Right lobe of liver (tissue), 4 donors: Measurements from ENCODE around the gene TMTC1.

Source experiments
- CTCF ChIP-seq, 4 donors: fragments of 200-600 bp in 3 of 4; fragments of 450-650 bp in 1 of 4; IDR thresholded peaks; one replicate each; pipeline versions ENCODE4 v1.5.1 to v1.8.0; 2016 to 2022; ENCODE audit warnings: antibody characterized with exemption in 4 of 4, mild to moderate bottlenecking in 2 of 4
- POLR2A ChIP-seq: fragments of 450-650 bp; IDR thresholded peaks from one replicate; pipeline ENCODE4 v1.6.1; 2017; ENCODE audit warnings: antibody characterized with exemption, mild to moderate bottlenecking
- donor health status: DM: no; HTN: no; CAD: no.
- donor health status: DM: no; HTN: no; CAD: no.
- donor health status: DM: no; HTN: yes; CAD: no.

GRCh38 chr12:29818916-29819623 lies 35.3 kb upstream of the TMTC1 start:
- TF ChIP-seq CTCF (IDR thresholded peaks at IDR 0.05): no peak
- no peak for TF ChIP-seq POLR2A
